SH-SY5Y (cell line): ENCODE results near the gene WDFY4.

Source experiments
- GATA2 ChIP-seq: IDR thresholded peaks from 2 replicates; pipeline ENCODE4 v1.6.1; 2011; ENCODE audit warnings: mild to moderate bottlenecking, low read depth, low read length
- GATA3 ChIP-seq: IDR thresholded peaks from 2 replicates; pipeline ENCODE4 v1.6.1; 2011; ENCODE audit warnings: low read depth, mild to moderate bottlenecking, low read length, moderate library complexity

The WDFY4 gene

DNA sequence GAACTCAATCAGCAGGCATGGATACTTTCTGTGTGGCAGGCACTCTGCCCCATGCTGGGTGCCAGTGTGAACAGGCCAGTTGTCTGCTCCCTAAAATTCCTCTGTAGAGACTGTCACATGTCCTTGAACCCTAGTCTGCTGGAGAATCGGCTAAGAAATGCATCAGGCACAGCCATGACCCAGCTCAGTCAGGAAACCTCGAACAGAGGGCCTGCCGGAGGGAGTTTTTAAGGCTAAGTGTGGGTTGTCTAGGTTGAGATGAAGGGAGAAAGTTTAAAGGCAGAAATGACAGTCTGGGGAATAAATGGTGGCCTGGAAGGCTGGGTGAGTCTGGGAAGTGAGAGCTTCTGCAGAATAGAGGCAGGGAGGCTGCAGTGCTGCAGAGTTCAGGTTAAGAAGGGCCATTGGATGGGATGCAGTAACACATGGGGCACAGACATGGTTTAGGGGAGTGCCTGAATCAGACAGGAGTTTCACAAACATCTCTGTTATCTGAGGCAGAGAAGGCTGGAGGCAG is 45.3 kb downstream of the WDFY4 start:
- TF ChIP-seq GATA2: no peak
- TF ChIP-seq GATA3: no peak

DNA sequence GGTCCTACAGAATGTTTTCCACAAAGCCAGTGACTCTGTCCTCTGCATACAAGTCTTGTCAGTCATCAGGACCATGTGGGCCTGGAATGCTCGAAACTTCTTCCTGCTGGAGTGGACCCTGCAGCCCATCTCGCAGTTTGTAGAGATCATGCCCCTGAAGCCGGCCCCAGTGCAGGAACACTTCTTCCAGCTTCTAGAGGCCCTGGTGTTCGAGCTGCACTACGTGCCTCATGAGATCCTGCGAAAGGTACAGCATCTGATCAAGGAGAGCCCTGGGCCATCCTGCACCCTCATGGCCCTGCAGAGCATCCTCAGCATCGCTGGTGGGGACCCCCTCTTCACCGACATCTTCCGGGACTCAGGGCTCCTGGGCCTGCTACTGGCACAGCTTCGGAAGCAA is 46.5 kb downstream of the WDFY4 start:
- TF ChIP-seq GATA3 (no peak), GATA2 (no peak)

DNA sequence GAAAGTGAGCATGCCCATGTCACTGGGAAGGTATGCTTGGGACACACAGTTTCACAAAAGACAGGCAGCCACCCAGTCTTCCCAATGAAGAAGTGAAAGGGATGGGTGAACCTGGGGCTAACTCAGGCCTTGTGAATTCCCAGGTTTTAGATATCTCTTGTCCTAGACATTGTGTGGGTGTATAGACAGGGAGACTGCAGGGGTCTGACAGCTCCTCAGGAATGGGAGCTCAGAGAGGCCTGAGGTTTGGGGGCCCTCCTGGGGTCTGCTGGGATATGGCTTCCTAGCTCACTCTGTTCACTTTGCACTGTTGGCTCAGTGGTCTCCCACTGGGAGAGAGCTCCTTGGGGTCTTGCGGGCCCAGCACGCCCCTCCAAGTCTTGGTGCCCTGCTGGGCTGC is 47.0 kb downstream of the WDFY4 start:
- TF ChIP-seq GATA3: no peak
- no peak for TF ChIP-seq GATA2

DNA sequence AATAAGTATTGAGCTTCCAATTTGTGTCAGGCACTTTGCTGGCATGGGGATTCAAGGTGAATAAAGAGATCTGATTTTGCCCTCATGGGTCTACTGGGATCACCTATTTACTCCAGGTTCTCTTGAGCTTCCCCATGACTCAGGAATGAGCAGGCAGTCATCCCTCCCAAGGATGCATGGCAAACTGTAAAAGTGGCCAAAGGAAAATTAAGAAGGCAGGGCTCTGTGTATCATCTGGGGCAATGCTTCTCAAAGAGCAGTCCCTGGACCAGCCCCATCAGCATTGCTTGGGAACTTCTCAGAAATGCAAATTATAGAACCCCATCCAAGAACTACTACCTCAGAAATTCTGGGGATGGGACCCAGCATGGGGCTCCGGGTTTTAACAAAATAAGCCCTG is 48.7 kb downstream of the WDFY4 start:
- no peak for TF ChIP-seq GATA2

DNA sequence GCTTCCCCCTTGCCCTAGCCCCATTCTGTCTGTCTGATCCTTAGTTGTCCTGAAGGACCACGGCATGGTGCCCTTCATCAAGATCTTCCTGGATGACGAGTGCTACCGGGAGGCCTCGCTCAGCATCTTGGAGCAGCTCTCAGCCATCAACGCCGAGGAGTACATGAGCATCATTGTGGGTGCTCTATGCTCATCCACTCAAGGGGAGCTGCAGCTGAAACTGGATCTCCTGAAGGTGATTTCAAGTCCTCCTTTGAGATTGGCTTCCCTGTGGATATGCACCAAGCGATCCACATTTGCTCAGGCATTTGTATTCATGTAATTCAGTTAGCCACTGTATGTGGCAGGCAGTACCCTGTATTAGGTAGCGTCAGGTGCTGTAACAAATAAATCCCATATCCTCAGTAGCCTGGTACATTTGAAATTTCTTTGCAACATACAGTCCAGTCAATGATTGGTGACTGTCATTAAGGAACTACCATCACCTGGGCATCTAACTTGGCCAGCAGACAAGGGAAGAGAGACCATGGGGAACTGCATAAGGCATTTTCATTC is 51.2 kb downstream of the WDFY4 start:
- no peak for TF ChIP-seq GATA3
- TF ChIP-seq GATA2: no peak

DNA sequence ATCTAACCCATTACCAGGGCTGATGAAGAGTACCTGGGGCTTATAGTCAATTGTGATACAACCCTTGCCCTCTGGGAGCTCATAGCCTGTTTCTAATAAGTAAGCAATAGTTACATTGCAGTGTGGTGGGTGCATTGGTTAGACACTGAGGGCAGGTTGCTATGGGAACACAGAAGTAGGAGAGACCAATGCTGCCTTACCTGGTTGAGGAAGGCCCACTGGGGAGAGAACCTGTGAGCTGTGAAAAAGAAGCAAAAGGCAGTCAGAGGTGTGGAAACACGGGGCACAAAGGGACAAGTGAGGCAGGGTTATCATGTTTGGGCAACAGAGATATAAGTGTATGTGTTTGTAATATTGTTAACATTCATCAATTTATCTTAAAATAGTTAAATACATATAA is 51.9 kb downstream of the WDFY4 start:
- no peak for TF ChIP-seq GATA2
- TF ChIP-seq GATA3: no peak

DNA sequence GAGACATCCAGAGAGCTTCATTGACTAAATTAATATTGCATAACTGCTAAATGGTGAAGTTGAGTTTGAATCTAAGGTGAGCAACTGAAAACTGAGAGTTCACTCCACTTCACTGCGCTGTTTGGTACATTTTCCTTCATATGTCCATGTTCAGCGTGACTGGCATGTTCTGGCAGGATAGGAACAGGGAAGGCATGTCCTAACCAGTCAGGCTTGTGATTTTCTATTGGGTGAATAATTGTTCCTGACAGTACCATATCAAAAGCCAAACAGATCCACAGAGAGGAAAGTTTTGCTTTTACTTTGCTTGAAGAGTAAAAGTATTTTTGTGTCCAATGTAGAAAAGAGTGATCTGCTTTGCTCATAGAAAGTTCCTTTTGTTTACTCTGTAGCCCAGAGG is 53.2 kb downstream of the WDFY4 start:
- TF ChIP-seq GATA3: no peak
- no peak for TF ChIP-seq GATA2

DNA sequence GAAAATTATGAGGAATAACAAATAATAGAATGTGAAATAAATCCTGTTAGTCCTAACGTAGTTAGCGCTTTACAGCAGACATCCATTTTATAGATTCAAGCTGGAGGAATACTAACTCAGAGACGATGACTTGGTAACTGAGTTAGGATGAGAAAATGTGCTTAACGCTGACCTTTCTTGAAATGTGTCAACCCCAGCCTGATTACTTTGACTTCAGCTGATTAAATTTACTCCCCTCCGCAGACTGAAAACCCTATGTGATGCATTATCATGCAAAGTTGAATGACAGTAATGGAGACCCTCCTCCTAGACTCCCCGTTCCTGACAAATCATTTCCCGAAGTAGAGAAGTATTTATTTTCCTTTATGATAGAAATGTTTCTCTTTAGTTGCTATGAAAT is 54.5 kb downstream of the WDFY4 start:
- TF ChIP-seq GATA3: no peak
- no peak for TF ChIP-seq GATA2

DNA sequence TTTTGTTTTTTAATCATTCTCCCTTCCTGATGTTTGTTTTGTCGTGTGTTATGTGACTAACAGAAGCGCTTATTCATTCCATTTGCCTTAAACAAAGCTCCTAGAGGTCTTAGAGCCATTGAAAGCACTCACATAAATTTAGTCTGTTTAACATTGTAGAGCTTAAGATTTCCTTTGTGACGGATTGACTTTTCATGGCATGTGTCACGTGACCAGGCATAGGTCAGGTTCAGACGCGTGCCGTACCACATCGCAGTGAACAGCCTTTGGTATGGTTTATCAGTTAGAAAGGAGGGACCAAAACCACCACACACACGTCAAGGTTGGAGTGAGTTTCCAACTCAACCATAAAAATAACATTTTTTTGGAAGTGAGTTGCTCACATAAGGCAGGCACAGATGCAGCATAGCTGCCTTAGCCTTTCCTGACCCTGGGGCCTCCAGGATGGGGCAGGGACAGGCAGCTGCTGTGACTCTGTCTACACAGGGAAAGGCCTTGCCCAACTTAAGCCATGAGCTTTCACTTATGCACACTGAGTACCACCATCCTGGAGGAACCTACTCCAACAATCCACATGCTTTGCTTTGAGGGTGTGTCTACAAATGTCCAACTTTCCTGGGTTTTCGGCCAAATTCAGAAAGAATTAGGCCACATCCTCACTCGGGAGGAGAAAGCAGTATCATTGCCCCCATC is 55.5 kb downstream of the WDFY4 start:
- TF ChIP-seq GATA2 (no peak), GATA3 (no peak)

DNA sequence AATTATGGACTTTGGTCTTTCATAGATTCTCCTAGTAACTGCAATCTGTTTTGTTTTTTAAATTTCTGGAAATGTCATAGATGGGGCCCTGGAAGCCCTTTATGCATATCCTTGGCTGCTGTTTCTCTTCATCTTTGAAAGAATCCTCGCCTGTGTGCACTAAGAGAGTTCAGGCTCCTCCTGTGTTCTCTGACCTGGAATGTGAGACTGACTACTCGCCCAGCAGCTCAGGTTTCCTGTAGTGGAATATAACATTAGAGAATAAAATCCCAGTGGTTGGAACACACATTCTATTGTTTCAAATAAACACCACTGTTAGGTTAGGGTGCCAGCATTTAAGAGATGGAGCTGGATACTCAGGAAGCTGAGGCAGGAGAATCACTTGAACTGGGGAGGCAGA is 56.3 kb downstream of the WDFY4 start:
- TF ChIP-seq GATA3 (no peak), GATA2 (no peak)

DNA sequence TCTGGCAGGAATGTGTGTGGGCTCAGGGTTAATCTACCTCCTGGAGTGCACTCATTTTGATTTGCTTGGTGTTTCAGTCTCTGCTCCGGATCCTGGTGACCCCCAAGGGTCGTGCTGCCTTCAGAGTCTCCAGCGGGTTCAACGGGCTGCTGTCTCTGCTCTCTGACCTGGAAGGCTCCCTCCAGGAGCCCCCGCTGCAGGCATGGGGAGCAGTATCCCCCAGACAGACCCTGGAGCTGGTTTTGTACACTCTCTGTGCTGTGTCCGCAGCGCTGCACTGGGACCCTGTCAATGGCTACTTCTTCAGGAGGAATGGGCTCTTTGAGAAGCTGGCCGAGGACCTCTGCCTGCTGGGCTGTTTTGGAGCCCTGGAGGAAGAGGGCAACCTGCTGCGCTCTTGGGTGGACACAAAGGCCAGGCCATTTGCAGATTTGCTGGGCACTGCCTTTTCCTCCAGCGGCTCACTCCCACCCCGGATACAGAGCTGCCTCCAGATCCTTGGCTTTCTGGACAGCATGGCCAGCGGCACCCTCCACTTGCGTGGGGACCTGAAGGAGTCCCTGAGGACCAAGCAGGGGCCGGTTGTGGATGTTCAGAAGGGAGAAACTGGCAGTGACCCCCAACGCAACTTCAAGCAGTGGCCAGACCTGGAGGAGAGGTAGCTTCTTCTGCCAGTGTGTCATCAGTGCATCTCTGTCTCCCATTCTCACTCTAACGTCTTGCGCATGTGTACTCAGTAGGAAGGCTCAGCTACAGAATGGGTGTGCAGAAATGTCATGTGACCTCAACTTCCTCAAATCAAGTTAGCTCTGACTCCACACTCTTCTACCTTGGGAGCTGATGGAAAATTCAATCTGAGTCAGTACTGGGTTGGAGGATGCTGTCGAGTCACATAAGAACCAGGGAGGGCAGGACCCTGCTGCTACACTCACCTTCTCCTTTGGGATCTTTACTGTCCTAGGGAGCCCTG is 58.5 kb downstream of the WDFY4 start:
- TF ChIP-seq GATA2 (no peak), GATA3 (no peak)

DNA sequence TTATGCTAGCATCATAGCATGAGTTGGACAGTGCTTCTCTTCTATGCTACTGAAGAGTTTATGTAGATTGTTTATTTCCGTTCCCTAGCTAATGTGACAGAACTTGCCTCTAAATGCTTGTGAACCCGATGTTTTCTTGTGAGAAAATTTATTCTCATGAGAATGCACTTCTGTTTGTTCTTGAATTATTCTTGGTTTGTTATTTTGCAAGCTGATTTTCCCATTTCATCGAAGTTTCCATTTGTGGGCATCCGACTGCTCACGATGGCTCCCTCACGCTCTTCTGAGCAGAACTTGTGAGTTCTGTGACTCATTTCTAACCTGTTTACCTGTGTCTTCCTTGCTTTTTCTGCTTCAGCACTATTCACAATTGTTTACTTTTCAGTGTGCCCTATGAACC is 59.9 kb downstream of the WDFY4 start:
- no peak for TF ChIP-seq GATA2
- no peak for TF ChIP-seq GATA3

DNA sequence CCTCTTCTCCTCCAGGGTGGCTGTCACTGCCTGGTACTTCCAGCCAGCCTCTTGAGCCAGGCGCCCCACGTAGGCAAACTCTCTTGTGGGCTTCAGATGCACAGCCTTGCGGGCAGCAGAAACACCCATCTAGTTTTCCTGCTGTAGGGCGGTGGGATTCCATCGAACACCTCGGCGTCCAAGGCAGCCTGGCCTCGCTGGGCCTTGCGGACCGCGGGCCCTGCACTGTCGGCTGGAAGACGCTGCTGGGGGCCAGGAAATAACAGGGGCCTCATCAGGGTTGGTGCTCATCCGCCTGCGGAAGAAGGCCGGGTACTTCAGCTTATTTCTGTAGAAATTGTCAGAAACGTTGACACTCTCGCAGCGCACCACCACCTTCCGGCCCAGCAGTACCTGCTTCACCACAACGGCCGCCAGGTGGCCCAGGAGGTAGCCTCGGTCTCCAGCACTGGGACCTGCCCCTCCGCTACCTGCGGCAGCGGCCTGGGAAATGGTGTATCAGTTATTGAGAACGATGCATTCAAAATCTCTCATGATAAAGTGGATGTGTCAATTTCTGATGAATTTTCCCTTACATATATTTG is 61.1 kb downstream of the WDFY4 start:
- TF ChIP-seq GATA2 (no peak), GATA3 (no peak)

DNA sequence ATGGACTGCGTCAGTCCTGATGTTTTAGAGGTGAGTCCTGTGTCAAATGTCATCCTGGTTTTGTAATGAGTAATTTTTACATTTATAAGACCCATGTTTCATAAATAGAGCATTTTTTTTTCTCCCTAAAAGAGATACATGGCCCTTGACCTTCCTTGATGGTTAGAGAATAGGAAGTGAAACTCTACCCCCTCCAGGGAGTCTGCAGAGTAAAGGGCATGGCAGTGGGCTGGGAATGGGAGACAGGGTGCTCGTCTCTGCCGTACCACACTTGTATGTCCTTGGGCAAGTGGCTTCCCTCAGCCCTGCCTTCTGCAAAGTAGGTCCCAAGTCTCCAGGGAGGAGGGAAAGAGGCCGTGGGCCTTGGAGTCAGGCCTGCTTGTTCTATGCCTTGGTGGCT is 63.9 kb downstream of the WDFY4 start:
- TF ChIP-seq GATA2 (no peak), GATA3 (no peak)
